AG09309 (cell line): Measurements from ENCODE around the gene FLT4.

Source experiments
- DNase-seq: peaks from one replicate; pipeline ENCODE4 v3.0.0-alpha.2; 2010; ENCODE audit warnings: low read depth
- H3K4me3 ChIP-seq: 2 replicates; pipeline ENCODE4 v1.5.1; 2011; ENCODE audit warnings: mild to moderate bottlenecking, low read depth, low read length, moderate library complexity; ENCODE audit not compliant: control insufficient read depth
- TF ChIP-seq, protein P1 (sequence below): IDR thresholded peaks from 2 replicates; pipeline ENCODE4 v1.5.1; 2011; ENCODE audit warnings: mild to moderate bottlenecking, low read depth, low read length, inconsistent platforms; ENCODE audit not compliant: insufficient read depth, control insufficient read depth; ENCODE audit errors: missing control alignments

Gene FLT4

GRCh38 chr5:180595381-180596114 is 53.9 kb downstream of the FLT4 start:
- TF ChIP-seq, protein P1, sequence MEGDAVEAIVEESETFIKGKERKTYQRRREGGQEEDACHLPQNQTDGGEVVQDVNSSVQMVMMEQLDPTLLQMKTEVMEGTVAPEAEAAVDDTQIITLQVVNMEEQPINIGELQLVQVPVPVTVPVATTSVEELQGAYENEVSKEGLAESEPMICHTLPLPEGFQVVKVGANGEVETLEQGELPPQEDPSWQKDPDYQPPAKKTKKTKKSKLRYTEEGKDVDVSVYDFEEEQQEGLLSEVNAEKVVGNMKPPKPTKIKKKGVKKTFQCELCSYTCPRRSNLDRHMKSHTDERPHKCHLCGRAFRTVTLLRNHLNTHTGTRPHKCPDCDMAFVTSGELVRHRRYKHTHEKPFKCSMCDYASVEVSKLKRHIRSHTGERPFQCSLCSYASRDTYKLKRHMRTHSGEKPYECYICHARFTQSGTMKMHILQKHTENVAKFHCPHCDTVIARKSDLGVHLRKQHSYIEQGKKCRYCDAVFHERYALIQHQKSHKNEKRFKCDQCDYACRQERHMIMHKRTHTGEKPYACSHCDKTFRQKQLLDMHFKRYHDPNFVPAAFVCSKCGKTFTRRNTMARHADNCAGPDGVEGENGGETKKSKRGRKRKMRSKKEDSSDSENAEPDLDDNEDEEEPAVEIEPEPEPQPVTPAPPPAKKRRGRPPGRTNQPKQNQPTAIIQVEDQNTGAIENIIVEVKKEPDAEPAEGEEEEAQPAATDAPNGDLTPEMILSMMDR: no peak
- no peak for DNase-seq

DNA sequence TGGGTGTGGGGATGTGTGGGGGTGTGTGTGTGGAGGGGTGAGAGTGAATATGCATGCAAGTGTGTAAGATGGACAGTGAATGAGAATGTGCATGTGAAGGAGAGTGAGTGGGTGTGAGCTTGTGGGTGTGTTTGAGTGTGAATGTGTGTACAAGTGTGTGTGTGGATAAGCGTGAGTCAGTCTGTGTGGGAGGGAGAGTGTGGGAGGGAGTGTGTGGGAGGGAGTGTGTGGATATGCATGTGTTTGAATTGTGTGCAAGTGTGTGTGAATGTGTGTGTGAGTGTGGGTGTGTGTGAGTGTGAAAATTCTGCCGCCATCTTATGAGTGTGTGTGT is 54.4 kb downstream of the FLT4 start:
- no peak overlapping the region for H3K4me3 ChIP-seq
- no peak for DNase-seq
- TF ChIP-seq, protein P1: no peak

More at GRCh38 chr5:180595381-180596114, 53.9 kb downstream of the FLT4 start:
- no peak overlapping the region for H3K4me3 ChIP-seq

DNA sequence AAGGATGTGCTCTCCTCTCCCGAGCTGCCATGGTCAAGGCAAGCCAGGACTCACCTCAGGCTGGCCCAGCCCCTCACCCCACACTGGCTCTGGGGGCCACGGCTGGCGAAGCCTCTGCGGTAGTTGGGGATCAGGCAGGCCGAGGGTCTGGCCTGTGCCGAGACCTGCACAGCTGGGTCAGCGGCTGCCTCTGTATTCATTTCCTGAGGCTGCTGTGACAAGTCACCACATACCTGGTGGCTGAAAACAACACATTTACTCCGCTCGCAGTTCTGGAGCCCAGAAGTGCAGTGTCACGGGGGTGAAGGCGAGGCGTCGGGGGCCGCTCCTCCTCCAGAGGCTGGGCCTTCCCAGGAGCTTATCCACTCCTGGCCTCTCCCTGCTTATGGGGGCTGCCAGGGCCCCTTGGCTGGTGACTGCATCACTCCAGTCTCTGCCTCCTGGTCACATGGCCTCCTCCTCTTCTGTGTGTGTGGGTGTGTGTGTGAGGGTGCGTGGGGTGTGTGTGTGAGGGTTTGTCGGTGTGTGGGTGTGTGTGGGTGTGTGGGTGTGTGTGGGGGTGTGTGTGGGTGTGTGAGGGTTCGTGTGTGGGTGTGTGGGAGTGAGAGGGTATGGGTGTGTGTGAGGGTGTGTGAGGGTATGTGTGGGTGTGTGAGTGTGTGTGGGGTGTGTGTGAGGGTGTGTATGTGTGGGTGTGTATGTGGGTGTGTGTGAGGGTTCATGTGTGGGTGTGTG is 54.9 kb downstream of the FLT4 start:
- DNase-seq: no peak
- H3K4me3 ChIP-seq: no peak overlapping the region
- TF ChIP-seq, protein P1: no peak

DNA sequence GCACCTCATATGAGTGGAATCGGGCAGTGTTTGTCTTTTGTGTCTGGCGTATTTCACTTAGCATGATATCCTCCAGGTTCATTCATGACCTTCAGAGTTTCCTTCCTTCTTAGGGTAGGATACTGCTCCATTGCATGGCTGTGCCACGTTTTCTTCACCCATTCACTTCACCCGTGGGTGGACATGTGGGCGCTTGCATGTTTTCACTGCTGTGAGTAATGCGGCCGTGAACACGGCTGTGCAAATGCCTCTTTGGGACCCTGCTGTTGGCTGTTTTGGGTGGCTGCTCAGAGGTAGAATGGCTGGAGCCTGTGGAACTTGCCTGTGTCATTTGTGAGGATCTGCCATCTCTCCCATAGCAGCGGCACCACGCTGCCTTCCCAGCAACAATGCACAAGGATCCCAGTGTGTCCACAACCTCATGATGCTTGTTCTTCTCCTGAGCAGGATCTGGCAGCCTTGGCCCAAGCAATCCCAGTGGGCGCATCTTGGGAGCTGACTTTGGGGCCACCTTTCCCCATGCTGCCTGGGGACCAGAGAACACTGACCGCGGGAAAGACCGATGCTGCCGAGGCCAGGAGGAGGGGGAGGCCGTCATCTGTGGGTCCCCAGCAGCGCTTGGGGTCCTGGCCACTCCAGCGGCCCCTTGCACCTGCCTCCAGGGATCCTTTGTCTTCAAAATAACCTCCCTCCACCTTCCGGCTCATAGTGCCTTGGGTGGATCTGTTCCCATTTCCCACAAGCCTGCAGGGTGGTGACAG is 55.8 kb downstream of the FLT4 start:
- H3K4me3 ChIP-seq: no peak overlapping the region
- TF ChIP-seq, protein P1: no peak
- no peak for DNase-seq

- no peak for DNase-seq
- H3K4me3 ChIP-seq: no peak overlapping the region
- TF ChIP-seq, protein P1: no peak
Measured at GRCh38 chr5:180592176-180592575, 57.2 kb downstream of the FLT4 start.

- H3K4me3 ChIP-seq: no peak within 1 kb of the TSS
- TF ChIP-seq, protein P1: no peak
- no peak for DNase-seq
Measured at GRCh38 chr5:180591311-180591887, 58.0 kb downstream of the FLT4 start, which contains the start of gene SCGB3A1. Gene SCGB3A1, minus strand, starts transcription at chr5:180591499. Its CDS starts 37 bp downstream, at chr5:180591462.
